Natural killer cell (primary cell): Measurements from ENCODE around the gene PSME2. TPM values are rescaled to one million over a fixed set of nuclear protein-coding genes. Genes with fewer than 3 reads are reported as not detected.

Experiments used
- ATAC-seq, 3 donors: fragments of 150-1000 bp in 2 of 3; fragments of 200-7000 bp in 1 of 3; cut with Tn5 transposase; 1 replicate in 1 of 3; 2 replicates in 2 of 3; pipeline ENCODE4 v1.10.0; 2021; ENCODE audit warnings: mild to moderate bottlenecking in 2 of 3, moderate library complexity in 2 of 3
- DNase-seq, 2 donors: peaks; one replicate each; pipeline versions ENCODE4 v3.0.0 to v3.0.0-alpha.2; 2013 to 2021; ENCODE audit warnings: mixed read lengths in 1 of 2
- H3K27ac ChIP-seq: one replicate; pipeline ENCODE4 v1.5.1; 2013; ENCODE audit warnings: mild to moderate bottlenecking, low read length
- H3K27me3 ChIP-seq: one replicate; pipeline ENCODE4 v1.6.1; 2013; ENCODE audit warnings: low read length; ENCODE audit not compliant: control insufficient read depth, insufficient read depth
- H3K36me3 ChIP-seq: one replicate; pipeline ENCODE4 v1.6.1; 2013; ENCODE audit warnings: low read length; ENCODE audit not compliant: control insufficient read depth, insufficient read depth
- H3K4me1 ChIP-seq: one replicate; pipeline ENCODE4 v1.6.1; 2013; ENCODE audit warnings: low read length; ENCODE audit not compliant: control insufficient read depth, insufficient read depth
- H3K4me3 ChIP-seq: one replicate; pipeline ENCODE4 v1.5.1; 2013; ENCODE audit warnings: low read length
- H3K9me3 ChIP-seq: one replicate; pipeline ENCODE4 v1.6.1; 2013; ENCODE audit warnings: low read length; ENCODE audit not compliant: control insufficient read depth, insufficient read depth
- H3K27ac Mint-ChIP-seq, 2 donors: one replicate each; pipeline ENCODE4 v1.8.0; 2022; ENCODE audit warnings: mild to moderate bottlenecking in 2 of 2, mixed read lengths in 2 of 2, moderate library complexity in 1 of 2
- H3K27me3 Mint-ChIP-seq, 2 donors: one replicate each; pipeline ENCODE4 v1.8.0; 2022; ENCODE audit warnings: low read depth in 2 of 2, mixed read lengths in 2 of 2
- H3K36me3 Mint-ChIP-seq: one replicate; pipeline ENCODE4 v1.8.0; 2022; ENCODE audit warnings: mixed read lengths
- H3K4me1 Mint-ChIP-seq, 2 donors: one replicate each; pipeline ENCODE4 v1.8.0; 2022; ENCODE audit warnings: mixed read lengths in 2 of 2
- H3K4me3 Mint-ChIP-seq: one replicate; pipeline ENCODE4 v1.8.0; 2022; ENCODE audit warnings: mild to moderate bottlenecking, moderate library complexity, mixed read lengths
- H3K9me3 Mint-ChIP-seq, 2 donors: one replicate each; pipeline ENCODE4 v1.8.0; 2022; ENCODE audit warnings: mixed read lengths in 2 of 2
- CTCF ChIP-seq: fragments of 200-600 bp; IDR thresholded peaks from one replicate; pipeline ENCODE4 v1.8.0; 2022; ENCODE audit warnings: antibody characterized with exemption
- WGBS: methylation state at CpG from one replicate; pipeline ENCODE4 v1.1.7; 2013; ENCODE audit warnings: missing lambda C conversion rate; ENCODE audit not compliant: insufficient coverage; 5-methylcytosine and 5-hydroxymethylcytosine counted together
- intact Hi-C: fragments of 100-400 bp; cut with micrococcal nuclease; formaldehyde crosslinking; loops from one replicate; pipeline ENCODE4 v1.14.2; 2022
- total RNA-seq, 4 donors: library from RNA; stranded (reverse); fragments of 120-200 nt in 1 of 4; gene quantifications; one replicate each; pipeline versions ENCODE4 v1.2.3 to v1.2.4, GENCODE V29; 2013 to 2022

PSME2 gene
- total RNA-seq, 3 donors from 2014 or later (not counting 1 experiment from before 2014, with no cell fraction given) = 193 to 237 (median 234) TPM

GRCh38 chr14:24135584-24135833, 10.9 kb downstream of the PSME2 start:
- Mint-ChIP-seq H3K9me3 (no peaks in the 10 kb centered on the region), H3K36me3 (no peaks in the 10 kb centered on the region), H3K4me3 (peak overlapping the region; percentile 97), H3K4me1 (peaks cover 31 to 34% of the 10 kb centered on the region in 2 donors), H3K27me3 (no peaks in the 10 kb centered on the region), H3K27ac (peak overlapping the region; percentile 91 to 94)
- no peaks in the 10 kb centered on the region for H3K27me3 ChIP-seq
- peaks cover 25% of the 10 kb centered on the region for H3K36me3 ChIP-seq
- no peak for TF ChIP-seq CTCF
- H3K27ac ChIP-seq = peak overlapping the region; percentile 78
- DNase-seq = no peak
- 20% methylated on average over 9 of the region's 9 CpGs for WGBS
- no peak for ATAC-seq
- no peaks in the 10 kb centered on the region for H3K9me3 ChIP-seq
- H3K4me3 ChIP-seq = peak overlapping the region; percentile 82
- peaks cover 41% of the 10 kb centered on the region for H3K4me1 ChIP-seq
- intact Hi-C loops = loop anchor here (10.0 kb wide), 1 partner anchor 1211 kb away; the partner anchor contains the start of gene PRMT5

GRCh38 chr14:24133735-24134134, 12.7 kb downstream of the PSME2 start:
- Histone ChIP-seq H3K9me3 (no peaks in the 10 kb centered on the region), H3K27ac (no peak overlapping the region), H3K4me3 (no peak overlapping the region), H3K4me1 (peaks cover 30% of the 10 kb centered on the region), H3K36me3 (peaks cover 19% of the 10 kb centered on the region), H3K27me3 (no peaks in the 10 kb centered on the region)
- peaks cover 21 to 24% of the 10 kb centered on the region in 2 donors for H3K4me1 Mint-ChIP-seq
- no peaks in the 10 kb centered on the region for H3K36me3 Mint-ChIP-seq
- intact Hi-C loops = loop anchor here (10.0 kb wide), 1 partner anchor 1209 kb away; the partner anchor contains the start of gene PRMT5
- no peaks in the 10 kb centered on the region for H3K27me3 Mint-ChIP-seq
- no peak for ATAC-seq
- DNase-seq = no peak
- no peak overlapping the region for H3K4me3 Mint-ChIP-seq
- no peak for TF ChIP-seq CTCF
- no peak overlapping the region for H3K27ac Mint-ChIP-seq
- H3K9me3 Mint-ChIP-seq = no peaks in the 10 kb centered on the region
- no CpG with 5 or more reads among the region's 1 CpG for WGBS

- Mint-ChIP-seq H3K27ac (no peak overlapping the region), H3K27me3 (no peaks in the 10 kb centered on the region), H3K4me3 (no peak overlapping the region), H3K4me1 (peaks cover 17 to 19% of the 10 kb centered on the region in 2 donors), H3K9me3 (no peaks in the 10 kb centered on the region), H3K36me3 (no peaks in the 10 kb centered on the region)
- WGBS = 100% methylated on average over 1 of the region's 2 CpGs
- no peaks in the 10 kb centered on the region for H3K27me3 ChIP-seq
- H3K36me3 ChIP-seq = peaks cover 11% of the 10 kb centered on the region
- no peak for DNase-seq
- peaks cover 30% of the 10 kb centered on the region for H3K4me1 ChIP-seq
- TF ChIP-seq CTCF = no peak
- H3K4me3 ChIP-seq = no peak overlapping the region
- no peak overlapping the region for H3K27ac ChIP-seq
- intact Hi-C loops = loop anchor here (10.0 kb wide), 1 partner anchor 1208 kb away; the partner anchor contains the start of gene PRMT5
- no peak for ATAC-seq
- H3K9me3 ChIP-seq = no peaks in the 10 kb centered on the region
Measured at GRCh38 chr14:24132976-24133375, 13.4 kb downstream of the PSME2 start.

- peak overlapping the region in 1 of 2 donors; percentile 20 for H3K27ac Mint-ChIP-seq
- intact Hi-C loops = loop anchor here (10.0 kb wide), 1 partner anchor 1207 kb away; the partner anchor contains the start of gene PRMT5
- Histone ChIP-seq H3K27me3 (no peaks in the 10 kb centered on the region), H3K27ac (no peak overlapping the region), H3K9me3 (no peaks in the 10 kb centered on the region), H3K36me3 (peaks cover 3% of the 10 kb centered on the region), H3K4me1 (peaks cover 22% of the 10 kb centered on the region), H3K4me3 (no peak overlapping the region)
- no peak overlapping the region for H3K4me3 Mint-ChIP-seq
- H3K36me3 Mint-ChIP-seq = no peaks in the 10 kb centered on the region
- WGBS = 39% methylated on average over 24 of the region's 24 CpGs
- TF ChIP-seq CTCF = no peak
- H3K4me1 Mint-ChIP-seq = peaks cover 16 to 17% of the 10 kb centered on the region in 2 donors
- ATAC-seq (no peak), DNase-seq (peak in 1 of 2 donors; percentile 62)
- H3K27me3 Mint-ChIP-seq = no peaks in the 10 kb centered on the region
- H3K9me3 Mint-ChIP-seq = no peaks in the 10 kb centered on the region
Measured at GRCh38 chr14:24132061-24132685, 14.2 kb downstream of the PSME2 start.
